GM12864 (cell line): ENCODE results near the gene DIAPH1.
"Not testable (repeated sequence)": the region's sequence is repeated elsewhere in the genome, so short reads cannot be mapped to it uniquely, and the experiment has no call there.

Source experiments
- DNase-seq: peaks from one replicate; pipeline ENCODE4 v3.0.0-alpha.2; 2011; ENCODE audit warnings: low read depth
- H3K4me3 ChIP-seq: 2 replicates; pipeline ENCODE4 v1.5.1; 2011; ENCODE audit warnings: mild to moderate bottlenecking, low read depth, low read length, control low read depth
- TF ChIP-seq, protein P1 (sequence below): IDR thresholded peaks from 2 replicates; pipeline ENCODE4 v1.5.1; 2011; ENCODE audit warnings: low read depth, mild to moderate bottlenecking, moderate library complexity, low read length, control low read depth, inconsistent platforms; ENCODE audit errors: missing control alignments

DIAPH1 gene

GRCh38 chr5:141613344-141613743 is 5.5 kb downstream of the DIAPH1 start:
- TF ChIP-seq, protein P1, sequence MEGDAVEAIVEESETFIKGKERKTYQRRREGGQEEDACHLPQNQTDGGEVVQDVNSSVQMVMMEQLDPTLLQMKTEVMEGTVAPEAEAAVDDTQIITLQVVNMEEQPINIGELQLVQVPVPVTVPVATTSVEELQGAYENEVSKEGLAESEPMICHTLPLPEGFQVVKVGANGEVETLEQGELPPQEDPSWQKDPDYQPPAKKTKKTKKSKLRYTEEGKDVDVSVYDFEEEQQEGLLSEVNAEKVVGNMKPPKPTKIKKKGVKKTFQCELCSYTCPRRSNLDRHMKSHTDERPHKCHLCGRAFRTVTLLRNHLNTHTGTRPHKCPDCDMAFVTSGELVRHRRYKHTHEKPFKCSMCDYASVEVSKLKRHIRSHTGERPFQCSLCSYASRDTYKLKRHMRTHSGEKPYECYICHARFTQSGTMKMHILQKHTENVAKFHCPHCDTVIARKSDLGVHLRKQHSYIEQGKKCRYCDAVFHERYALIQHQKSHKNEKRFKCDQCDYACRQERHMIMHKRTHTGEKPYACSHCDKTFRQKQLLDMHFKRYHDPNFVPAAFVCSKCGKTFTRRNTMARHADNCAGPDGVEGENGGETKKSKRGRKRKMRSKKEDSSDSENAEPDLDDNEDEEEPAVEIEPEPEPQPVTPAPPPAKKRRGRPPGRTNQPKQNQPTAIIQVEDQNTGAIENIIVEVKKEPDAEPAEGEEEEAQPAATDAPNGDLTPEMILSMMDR, result no peak
- no peak overlapping the region for H3K4me3 ChIP-seq
- DNase-seq, result no peak

DNA sequence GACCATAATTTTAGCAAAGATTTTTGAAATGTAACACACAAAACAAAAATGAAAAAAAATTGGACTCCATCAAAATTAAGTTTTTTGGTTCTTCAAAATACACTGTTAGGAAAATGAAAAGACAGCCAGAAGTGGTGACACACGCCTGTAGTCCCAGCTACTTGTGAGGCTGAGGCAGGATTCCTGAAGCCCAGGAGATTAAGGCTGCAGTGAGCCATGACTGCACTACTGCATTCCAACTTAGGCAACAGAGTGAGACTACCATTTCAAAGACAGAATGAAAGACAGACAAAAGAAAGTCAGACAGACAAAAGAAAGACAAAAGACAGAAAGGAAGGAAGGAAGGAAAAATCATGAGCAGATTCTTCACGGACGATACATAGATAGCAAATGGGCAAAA is 7.5 kb downstream of the DIAPH1 start:
- TF ChIP-seq, protein P1, result no peak
- no peak overlapping the region for H3K4me3 ChIP-seq
- no peak for DNase-seq

DNA sequence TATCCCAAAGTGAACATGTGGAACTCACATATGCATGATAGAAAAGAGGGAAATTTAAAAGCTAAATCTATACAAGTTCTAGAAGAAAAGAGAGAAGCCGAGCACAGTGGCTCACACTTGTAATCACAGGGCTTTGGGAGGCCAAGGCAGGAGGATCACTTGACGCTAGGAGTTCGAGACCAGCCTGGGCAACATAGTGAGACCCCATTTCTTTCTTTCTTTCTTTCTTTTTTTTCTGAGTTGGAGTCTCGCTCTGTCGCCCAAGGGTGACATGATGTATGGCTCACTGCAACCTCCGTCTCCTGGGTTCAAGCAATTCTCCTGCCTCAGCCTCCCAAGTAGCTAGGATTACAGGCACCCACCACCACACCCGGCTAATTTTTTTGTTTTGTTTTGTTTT is 8.9 kb downstream of the DIAPH1 start:
- not testable (repeated sequence) for DNase-seq, H3K4me3 ChIP-seq

DNA sequence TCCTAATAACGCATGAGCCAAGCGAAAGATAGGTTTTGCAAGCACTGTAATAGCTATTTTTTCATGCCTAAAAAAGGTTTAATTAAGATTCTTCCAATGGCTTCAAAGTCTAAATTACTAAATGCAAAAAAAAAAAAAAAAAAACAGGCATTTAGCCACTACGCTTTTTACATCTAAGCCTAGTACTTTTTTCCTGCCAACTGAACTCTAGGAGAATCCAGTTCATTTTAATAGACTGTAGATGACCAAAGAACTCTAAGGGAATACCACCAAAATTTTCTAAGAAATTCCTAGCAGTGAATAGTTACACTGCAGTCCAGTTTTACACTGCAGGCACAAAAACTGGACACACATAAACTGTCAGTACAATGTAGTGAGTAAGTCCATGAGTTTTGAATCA is 9.8 kb downstream of the DIAPH1 start:
- TF ChIP-seq, protein P1, result no peak
- no peak for DNase-seq

DNA sequence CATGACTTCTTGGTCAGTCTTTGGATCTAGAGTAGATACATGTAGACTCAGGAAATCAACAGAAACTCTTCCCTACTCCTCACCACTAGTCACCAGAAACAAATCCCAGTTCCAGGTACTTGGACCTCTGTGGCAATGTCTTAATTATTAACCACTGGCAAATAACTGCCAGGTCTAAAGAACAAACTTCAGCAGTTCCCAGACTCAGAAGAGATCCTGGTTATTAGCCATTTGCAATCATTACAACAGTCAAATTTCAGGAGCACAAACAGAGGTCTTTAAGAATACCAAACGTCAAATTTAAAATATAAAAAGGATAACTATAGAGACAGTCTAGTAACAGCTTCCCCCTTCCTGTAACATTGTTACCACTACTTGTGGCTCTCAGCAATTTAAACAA is 10.2 kb downstream of the DIAPH1 start:
- no peak for DNase-seq
- H3K4me3 ChIP-seq, result no peak overlapping the region
- TF ChIP-seq, protein P1, result no peak

More for the DNA sequence above, 9.8 kb downstream of the DIAPH1 start:
- H3K4me3 ChIP-seq, result no peak overlapping the region

DNA sequence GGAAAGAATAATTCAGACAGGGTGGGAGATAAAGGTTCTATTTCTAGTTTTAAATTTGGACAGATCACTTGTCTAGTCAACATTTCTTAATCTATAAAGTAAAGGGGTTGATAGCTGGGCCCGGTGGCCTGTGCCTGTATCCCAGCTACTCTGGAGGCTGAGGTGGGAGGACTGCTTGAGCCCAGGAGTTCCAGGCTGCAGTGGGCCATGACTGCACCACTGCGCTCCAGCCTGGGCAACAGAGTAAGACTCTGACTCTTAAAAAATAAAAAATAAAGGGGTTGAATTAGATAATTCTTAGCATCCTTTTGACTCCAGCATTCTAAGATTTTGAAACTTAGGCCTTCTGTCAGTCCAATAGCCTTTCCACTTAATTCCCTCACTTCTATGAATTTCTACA is 10.8 kb downstream of the DIAPH1 start:
- TF ChIP-seq, protein P1, result no peak
- no peak for DNase-seq
- H3K4me3 ChIP-seq, result no peak overlapping the region

DNA sequence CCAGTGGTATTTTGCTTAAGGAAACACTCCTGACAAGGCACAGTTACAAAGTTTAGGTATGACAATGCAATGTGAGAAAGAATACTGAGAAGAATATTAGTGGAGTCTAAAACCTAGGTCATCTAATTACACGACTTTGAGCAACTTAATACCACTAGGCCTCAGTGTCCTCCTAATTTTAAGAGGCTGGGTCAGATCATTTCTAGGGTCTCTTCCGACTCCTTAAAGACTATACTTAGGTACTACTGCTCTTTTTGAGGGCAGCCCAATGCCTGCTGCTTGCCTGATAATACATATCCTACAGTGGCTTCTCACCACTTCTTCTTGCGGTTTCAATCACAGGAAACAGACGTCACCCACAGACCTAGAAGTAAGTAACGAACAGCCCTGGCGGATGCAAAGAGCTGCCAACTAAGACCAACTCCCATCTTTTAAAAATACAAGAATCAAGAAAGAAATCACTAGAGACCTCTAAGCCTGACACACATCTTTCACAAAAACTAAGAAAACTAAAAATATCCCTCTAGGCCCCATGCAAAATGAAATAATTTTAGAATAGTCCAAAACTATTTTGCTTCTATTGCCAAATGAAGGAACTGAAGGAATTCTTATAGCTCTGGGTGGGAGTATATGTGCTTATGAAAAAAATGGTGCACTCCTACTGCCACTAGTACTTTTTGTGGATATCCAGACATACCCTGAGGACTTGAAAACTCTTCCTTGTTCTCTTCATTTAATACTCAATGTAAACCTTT is 13.1 kb downstream of the DIAPH1 start:
- peak; percentile 89 for DNase-seq
- TF ChIP-seq, protein P1, result peak; percentile 1
- H3K4me3 ChIP-seq, result peak overlapping the region; percentile 2; the same call in 1 of the 2 replicates
